HG03135 (cell line): ENCODE data around the gene SOCS4.

ENCODE experiments used
- ATAC-seq: cut with Tn5 transposase; IDR thresholded peaks from one replicate; pipeline ENCODE4 v1.9.1; 2021; ENCODE audit warnings: mild to moderate bottlenecking, moderate library complexity; ENCODE audit not compliant: unreplicated experiment

Gene SOCS4

GRCh38 chr14:55085060-55085660 lies 58.1 kb downstream of the SOCS4 start:
- ATAC-seq, result no peak

- no peak for ATAC-seq
Measured at GRCh38 chr14:55086938-55087337, 59.9 kb downstream of the SOCS4 start.

GRCh38 chr14:55088356-55088755 lies 61.3 kb downstream of the SOCS4 start:
- no peak for ATAC-seq

GRCh38 chr14:55092341-55092740 lies 65.3 kb downstream of the SOCS4 start:
- ATAC-seq, result no peak

- no peak for ATAC-seq
Measured at GRCh38 chr14:55094292-55095157, 67.5 kb downstream of the SOCS4 start.

GRCh38 chr14:55097881-55098560 lies 71.0 kb downstream of the SOCS4 start:
- peak; percentile 80 for ATAC-seq

- no peak for ATAC-seq
Measured at GRCh38 chr14:55098561-55098898, 71.5 kb downstream of the SOCS4 start.
